GM18870 (cell line): ENCODE data around the gene CBX1.
"Not testable (repeated sequence)": the region's sequence is repeated elsewhere in the genome, so short reads cannot be mapped to it uniquely, and the experiment has no call there.

Experiments used
- ATAC-seq: cut with Tn5 transposase; IDR thresholded peaks from one replicate; pipeline ENCODE4 v1.9.1; 2021; ENCODE audit warnings: moderate library complexity; ENCODE audit not compliant: unreplicated experiment

The CBX1 gene

DNA sequence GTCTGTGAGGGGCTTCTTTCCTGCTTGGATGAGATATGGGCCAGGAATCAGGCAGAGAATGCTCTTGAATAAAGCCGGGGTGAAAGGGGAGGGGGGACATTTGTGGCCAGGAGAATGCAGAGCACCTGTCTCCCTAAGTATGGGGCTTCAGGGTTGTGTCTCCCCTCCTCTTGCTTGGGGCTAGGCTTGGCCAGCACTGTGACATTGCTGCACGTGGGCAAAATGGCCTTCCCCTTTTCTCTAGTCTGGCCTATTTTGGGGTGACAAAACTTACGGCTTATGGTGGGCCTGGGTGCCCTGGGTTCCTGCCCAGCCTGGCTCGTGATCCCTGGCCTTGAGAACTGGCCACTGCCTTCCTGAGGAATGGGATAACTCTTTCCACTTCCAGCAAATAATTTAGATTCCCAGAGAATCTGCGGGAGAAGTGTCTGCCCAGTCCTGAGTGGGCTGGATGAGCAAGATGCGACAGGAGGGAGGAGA is 47.5 kb downstream of the CBX1 start:
- no peak for ATAC-seq

GRCh38 chr17:48052956-48053757 is 48.1 kb downstream of the CBX1 start:
- ATAC-seq = no peak

DNA sequence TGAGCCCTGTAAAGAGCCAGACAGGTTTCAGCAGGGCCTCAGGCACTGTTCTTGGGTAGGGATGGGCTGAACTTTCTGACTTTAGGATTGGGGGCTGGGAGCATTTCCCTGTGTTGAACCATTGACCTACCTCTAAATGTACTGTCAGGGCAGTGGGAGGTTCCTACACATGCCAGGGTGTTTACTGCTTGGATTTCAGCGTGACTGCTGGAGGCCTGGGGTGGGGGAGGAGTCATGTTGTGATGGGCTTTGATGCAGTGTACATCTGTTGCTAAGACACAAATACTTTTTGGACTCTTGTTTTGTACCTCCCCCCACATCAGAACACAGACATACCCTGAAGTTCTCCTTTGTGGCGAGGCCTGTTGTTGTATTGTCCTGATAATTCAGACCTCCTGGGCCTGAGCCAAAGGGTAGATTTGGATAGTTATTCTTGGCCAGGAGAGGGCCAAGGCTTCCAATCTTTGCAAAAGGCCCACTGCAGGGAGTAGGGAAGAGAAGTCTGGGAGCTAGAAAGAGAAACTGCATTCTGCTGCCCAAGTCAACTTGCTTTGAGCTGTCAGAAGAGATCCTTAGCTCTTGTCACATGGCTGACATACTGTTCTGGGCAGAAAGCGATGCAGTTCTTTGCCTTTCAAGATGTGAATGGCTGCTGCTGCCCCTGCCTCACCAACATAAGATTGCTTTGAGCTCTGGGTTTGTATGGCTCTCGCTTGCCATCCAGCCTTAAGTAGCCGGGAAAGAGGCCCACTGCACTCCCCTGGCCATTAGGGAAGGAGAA is 49.4 kb downstream of the CBX1 start:
- no peak for ATAC-seq

GRCh38 chr17:48051283-48051682 is 50.0 kb downstream of the CBX1 start:
- ATAC-seq = no peak

GRCh38 chr17:48048384-48049126 is 52.7 kb downstream of the CBX1 start:
- peak; percentile 34 for ATAC-seq

GRCh38 chr17:48047741-48048383 is 53.4 kb downstream of the CBX1 start, which contains the start of gene NFE2L1:
Gene NFE2L1, plus strand, starts transcription at chr17:48048359. Its CDS starts 2,760 bp downstream, at chr17:48051119.
- ATAC-seq = peak; percentile 93

GRCh38 chr17:48047113-48047740 is 54.1 kb downstream of the CBX1 start:
- no peak for ATAC-seq

DNA sequence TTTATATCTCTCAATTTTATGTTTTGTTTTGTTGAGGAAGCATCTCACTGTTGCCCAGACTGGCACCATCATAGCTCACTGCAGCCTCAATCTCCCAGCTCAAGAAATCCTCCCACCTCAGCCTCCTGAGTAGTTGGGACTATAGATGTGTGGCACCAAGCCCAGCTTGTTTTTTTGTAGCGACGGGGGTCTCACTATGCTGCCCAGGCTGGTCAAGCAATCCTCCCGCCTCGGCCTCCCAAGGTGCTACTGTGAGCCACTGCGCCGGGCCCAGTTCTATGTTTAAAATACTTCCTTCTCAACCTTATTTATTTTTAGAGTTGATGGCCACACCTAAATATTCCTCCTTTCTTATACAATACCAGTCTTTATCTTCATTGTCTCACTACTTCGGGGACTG is 55.0 kb downstream of the CBX1 start:
- no peak for ATAC-seq

GRCh38 chr17:48045316-48046001 is 55.8 kb downstream of the CBX1 start:
- ATAC-seq = no peak

- no peak for ATAC-seq
Observed at GRCh38 chr17:48044851-48045250, 56.4 kb downstream of the CBX1 start.

GRCh38 chr17:48043176-48043575 is 58.1 kb downstream of the CBX1 start:
- ATAC-seq = no peak

DNA sequence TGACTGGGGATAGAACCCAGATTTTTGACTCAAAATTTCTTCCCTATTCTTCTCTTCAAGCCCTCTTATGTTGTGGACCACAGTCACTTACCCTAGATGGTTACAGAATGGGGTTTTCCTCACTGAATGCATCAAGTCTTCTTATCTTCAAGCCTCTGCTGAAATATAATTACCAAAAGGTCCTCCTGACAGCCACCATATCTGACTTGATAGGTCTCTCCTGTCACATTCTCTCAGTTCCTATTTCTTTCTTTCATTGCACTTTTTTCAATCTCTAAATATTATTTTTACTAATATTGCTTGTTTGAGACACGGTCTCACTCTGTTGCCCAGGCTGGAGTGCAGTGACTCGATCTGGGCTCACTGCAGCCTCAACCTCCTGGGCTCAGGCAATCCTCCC is 62.6 kb downstream of the CBX1 start:
- ATAC-seq = no peak

- ATAC-seq = no peak
Observed at GRCh38 chr17:48037838-48038323, 63.4 kb downstream of the CBX1 start.

DNA sequence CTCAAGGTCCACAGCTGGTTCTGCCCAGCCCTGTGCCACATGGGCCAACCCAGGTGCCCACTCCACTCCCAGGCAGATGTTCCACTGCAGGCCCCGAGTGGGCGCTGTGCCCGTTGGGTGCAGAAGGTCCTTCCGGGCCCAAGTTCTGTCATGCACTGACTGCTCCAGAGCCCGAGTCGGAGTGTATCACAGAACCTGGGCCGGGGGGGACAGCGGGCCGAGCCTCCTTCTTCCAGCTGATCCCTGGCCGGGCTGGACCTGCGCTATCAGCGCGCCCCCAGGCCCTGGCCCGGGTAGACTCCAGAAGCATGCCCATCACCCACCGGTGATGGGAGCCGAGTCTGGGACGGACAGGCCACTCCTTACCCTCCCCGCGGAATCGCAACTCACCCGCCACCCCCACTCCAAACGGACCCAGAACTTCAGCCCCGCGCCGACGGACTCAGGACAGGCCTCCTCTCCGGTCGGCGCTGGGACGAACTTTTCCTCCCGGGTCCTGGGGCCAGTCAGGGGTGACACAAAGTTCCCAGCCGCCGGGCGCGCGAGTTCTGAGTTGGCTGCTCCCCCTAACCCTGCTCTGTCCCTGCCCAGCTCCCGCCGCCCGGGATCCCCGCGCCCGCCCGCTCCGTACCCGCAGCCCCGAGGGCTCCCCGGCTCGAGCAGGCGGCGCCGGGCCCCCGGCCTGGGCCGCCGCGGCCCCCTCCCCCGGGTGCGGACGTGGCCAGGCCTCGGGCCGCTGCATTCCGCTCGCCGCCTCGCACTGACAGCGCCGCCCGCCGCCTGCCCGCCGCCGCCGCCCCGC is 64.0 kb downstream of the CBX1 start, which contains the start of gene COPZ2:
Gene COPZ2, minus strand, starts transcription at position 762 of the 802 bp plus-strand sequence. Its CDS starts 20 bp downstream, at position 742.
- ATAC-seq = no peak

DNA sequence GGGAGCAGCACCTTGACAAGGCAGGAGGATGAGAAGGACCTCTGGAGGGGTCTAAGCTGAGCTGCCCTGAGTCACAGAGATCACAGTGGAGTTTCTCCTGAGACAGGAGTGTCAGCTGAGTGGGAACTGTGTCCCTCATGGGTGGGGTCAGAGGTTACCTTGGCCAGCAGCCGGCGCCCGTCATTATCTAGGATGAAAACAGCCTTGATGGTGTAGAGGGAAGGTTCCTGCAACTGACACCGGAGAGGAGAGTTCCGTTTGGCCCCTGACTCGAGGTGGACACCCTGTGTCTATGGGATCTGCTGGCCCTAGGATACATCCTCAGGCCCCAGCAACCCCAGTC is 64.6 kb downstream of the CBX1 start:
- ATAC-seq = no peak

DNA sequence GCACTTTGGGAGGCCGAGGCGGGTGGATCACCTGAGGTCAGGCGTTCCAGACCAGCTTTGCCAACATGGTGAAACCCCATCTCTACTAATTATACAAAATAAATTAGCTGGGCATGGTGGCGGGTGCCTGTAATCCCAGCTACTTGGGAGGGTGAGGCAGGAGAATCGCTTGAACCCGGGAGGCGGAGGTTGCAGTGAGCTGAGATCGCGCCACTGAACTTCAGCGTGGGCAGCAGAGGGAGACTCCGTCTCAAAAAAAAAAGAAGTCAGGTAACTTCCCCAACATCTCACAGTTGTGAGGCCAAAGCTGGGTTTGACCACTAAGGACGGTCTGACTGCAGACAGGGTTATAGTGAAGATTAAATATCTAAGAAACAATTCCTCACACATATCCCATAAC is 66.5 kb downstream of the CBX1 start:
- not testable (repeated sequence) for ATAC-seq

GRCh38 chr17:48031966-48032365 is 69.3 kb downstream of the CBX1 start:
- no peak for ATAC-seq

- no peak for ATAC-seq
Observed at GRCh38 chr17:48030531-48030930, 70.7 kb downstream of the CBX1 start.

- no peak for ATAC-seq
Observed at GRCh38 chr17:48028736-48029135, 72.5 kb downstream of the CBX1 start.
